Neural crest cell (in vitro differentiated cells): ENCODE results near the gene ALK. TPM values are rescaled to one million over a fixed set of nuclear protein-coding genes. Genes with fewer than 3 reads are reported as not detected.

Experiments
- DNase-seq: peaks from one replicate; pipeline ENCODE4 v3.0.0; 2021; ENCODE audit warnings: low read depth, mixed read lengths, low spot score
- H3K27ac Mint-ChIP-seq: one replicate; pipeline ENCODE4 v1.8.0; 2021; ENCODE audit warnings: mild to moderate bottlenecking, mixed read lengths; ENCODE audit not compliant: unreplicated experiment
- H3K27me3 Mint-ChIP-seq: 2 replicates; pipeline ENCODE4 v1.8.0; 2021; ENCODE audit warnings: low read depth, mild to moderate bottlenecking, mixed read lengths
- H3K36me3 Mint-ChIP-seq: 2 replicates; pipeline ENCODE4 v1.8.0; 2021; ENCODE audit warnings: low read depth, mild to moderate bottlenecking, mixed read lengths
- H3K4me1 Mint-ChIP-seq: 2 replicates; pipeline ENCODE4 v1.8.0; 2021; ENCODE audit warnings: mixed read lengths
- H3K4me3 Mint-ChIP-seq: one replicate; pipeline ENCODE4 v1.8.0; 2021; ENCODE audit warnings: mild to moderate bottlenecking, mixed read lengths
- H3K9me3 Mint-ChIP-seq: 2 replicates; pipeline ENCODE4 v1.8.0; 2021; ENCODE audit warnings: mixed read lengths
- total RNA-seq: library from RNA; stranded (reverse); gene quantifications from 2 replicates; pipeline ENCODE4 v1.2.1, GENCODE V29; 2021
- TF ChIP-seq, protein P1 (sequence below): fragments of 200-600 bp; sonication (generic); conservative IDR thresholded peaks from 2 replicates; pipeline ENCODE4 v1.5.0; 2021; ENCODE audit warnings: antibody characterized with exemption, mild to moderate bottlenecking

ALK gene
- total RNA-seq, 1 donor from 2014 or later, result 2.0 TPM

DNA sequence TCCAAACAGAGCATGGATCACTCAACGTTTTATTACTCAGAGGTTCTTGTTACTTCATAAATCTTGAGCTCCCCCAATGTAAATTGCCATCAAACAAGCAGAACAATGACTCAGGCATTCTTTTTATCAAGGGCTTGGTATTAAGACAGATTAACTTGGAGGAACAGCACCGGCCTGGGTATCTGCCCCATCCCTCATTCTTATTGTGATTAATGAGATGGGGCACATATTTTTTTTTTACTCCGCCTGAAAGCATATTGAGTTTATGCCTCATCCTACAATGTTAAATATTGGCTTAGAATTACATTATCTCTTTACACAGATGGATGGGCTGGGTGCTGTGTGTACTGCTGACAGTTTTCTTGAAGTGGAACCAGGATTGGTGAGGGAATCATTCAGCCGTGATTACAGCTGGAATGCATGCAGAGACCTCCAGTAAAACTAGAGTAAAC, 418.9 kb downstream of the ALK start:
- Mint-ChIP-seq H3K36me3 (no peaks in the 10 kb centered on the region), H3K4me3 (no peak overlapping the region), H3K27me3 (no peaks in the 10 kb centered on the region), H3K27ac (no peak overlapping the region), H3K9me3 (no peaks in the 10 kb centered on the region), H3K4me1 (peaks cover 1% of the 10 kb centered on the region)
- DNase-seq, result no peak
- TF ChIP-seq, protein P1, sequence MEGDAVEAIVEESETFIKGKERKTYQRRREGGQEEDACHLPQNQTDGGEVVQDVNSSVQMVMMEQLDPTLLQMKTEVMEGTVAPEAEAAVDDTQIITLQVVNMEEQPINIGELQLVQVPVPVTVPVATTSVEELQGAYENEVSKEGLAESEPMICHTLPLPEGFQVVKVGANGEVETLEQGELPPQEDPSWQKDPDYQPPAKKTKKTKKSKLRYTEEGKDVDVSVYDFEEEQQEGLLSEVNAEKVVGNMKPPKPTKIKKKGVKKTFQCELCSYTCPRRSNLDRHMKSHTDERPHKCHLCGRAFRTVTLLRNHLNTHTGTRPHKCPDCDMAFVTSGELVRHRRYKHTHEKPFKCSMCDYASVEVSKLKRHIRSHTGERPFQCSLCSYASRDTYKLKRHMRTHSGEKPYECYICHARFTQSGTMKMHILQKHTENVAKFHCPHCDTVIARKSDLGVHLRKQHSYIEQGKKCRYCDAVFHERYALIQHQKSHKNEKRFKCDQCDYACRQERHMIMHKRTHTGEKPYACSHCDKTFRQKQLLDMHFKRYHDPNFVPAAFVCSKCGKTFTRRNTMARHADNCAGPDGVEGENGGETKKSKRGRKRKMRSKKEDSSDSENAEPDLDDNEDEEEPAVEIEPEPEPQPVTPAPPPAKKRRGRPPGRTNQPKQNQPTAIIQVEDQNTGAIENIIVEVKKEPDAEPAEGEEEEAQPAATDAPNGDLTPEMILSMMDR, result no peak

DNA sequence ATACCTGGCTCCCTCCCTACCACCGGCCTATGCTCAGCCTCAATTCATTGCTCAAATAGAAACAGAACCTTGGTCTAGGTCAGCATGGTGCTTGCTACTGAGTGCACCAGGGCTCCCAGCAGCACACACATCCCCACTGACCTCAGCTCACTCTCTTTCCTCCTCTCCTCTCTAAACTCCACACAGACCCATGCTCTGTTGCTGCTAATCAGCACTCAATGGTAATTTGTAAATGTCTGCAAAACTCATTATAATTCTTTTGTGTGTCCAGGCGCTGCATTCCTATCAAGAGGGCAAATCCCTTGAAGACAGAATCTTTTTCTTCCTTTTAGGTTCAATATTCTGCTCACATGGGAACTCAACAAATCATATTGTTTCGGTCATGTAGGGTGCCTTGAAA, 424.0 kb downstream of the ALK start:
- Mint-ChIP-seq H3K4me1 (peaks cover 20% of the 10 kb centered on the region), H3K27me3 (no peaks in the 10 kb centered on the region), H3K36me3 (no peaks in the 10 kb centered on the region), H3K27ac (no peak overlapping the region), H3K9me3 (no peaks in the 10 kb centered on the region), H3K4me3 (no peak overlapping the region)
- TF ChIP-seq, protein P1, result no peak
- DNase-seq, result no peak

DNA sequence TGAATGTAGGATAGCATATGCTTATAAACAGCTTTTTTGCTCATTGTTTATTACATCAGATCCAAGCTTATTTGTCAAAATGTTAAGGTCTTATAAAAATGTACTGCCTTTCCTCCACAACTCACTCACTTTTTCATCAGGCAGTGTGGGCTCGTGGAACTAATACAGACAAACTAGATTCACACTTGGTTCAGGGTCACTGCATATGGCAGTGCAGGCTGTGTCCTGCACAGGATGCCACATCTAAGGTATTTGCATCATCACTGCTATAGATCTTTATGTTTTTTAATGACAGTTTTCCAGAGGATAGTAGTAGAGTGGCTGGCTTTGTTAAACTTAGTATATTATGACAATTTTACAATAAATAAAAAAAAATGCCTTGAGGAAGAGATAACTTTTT, 425.2 kb downstream of the ALK start:
- Mint-ChIP-seq H3K36me3 (no peaks in the 10 kb centered on the region), H3K4me3 (no peak overlapping the region), H3K27ac (no peak overlapping the region), H3K4me1 (peaks cover 20% of the 10 kb centered on the region), H3K9me3 (no peaks in the 10 kb centered on the region), H3K27me3 (no peaks in the 10 kb centered on the region)
- TF ChIP-seq, protein P1, result no peak
- no peak for DNase-seq

DNA sequence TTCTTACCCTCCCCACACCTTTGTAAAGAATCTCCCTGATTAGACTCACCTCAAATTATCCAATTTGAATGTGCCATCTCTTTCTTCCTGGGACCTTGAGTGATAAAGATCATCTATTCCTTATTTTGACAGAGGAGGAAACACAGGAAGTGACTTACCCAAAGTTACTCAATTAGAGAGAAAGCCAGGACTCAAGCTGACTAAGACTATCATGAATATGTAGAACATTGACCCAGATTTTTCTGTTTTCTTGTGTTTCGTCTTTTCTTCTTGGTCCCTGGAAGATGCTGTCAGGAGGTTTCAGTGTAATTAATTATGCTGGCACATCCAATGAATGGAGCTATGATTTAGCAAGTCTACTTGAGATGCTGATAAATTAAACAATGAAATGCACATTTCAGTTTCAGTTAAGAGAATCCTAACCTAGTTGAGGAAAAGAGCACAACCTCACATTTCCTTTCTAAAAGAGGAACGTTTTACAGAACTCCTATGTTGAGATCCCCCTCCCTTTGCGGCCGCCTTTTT, 425.8 kb downstream of the ALK start:
- H3K4me3 Mint-ChIP-seq, result no peak overlapping the region
- H3K4me1 Mint-ChIP-seq, result peaks cover 20% of the 10 kb centered on the region
- no peak overlapping the region for H3K27ac Mint-ChIP-seq
- H3K9me3 Mint-ChIP-seq, result no peaks in the 10 kb centered on the region
- no peaks in the 10 kb centered on the region for H3K27me3 Mint-ChIP-seq
- no peaks in the 10 kb centered on the region for H3K36me3 Mint-ChIP-seq
- DNase-seq, result no peak
- TF ChIP-seq, protein P1, result no peak

DNA sequence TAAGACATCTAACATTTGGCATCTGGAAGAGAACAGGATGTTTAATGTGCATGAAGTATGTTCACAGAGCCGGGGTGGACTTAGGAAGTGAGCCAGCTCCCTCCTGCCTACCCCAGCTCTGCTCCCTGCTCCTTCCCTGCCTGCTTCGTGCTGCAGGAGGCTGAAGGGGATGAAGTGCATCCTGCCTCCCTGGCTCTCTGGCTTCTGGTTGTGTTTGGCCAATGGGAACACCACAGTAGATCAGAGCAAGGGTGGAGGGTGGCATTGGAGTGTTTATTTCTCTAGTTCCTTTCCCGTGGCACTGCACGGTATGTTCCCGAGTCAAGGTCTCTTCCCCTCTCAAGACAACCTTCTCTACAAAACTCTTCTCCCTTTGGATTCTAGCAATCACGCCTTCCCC, 426.3 kb downstream of the ALK start:
- H3K27me3 Mint-ChIP-seq, result no peaks in the 10 kb centered on the region
- no peak overlapping the region for H3K27ac Mint-ChIP-seq
- TF ChIP-seq, protein P1, result no peak
- no peak overlapping the region for H3K4me3 Mint-ChIP-seq
- no peaks in the 10 kb centered on the region for H3K9me3 Mint-ChIP-seq
- no peak for DNase-seq
- peaks cover 22% of the 10 kb centered on the region for H3K4me1 Mint-ChIP-seq
- no peaks in the 10 kb centered on the region for H3K36me3 Mint-ChIP-seq
